Neutrophil (primary cell): ENCODE measurements around the gene TCOF1.

ENCODE experiments used
- H3K27ac ChIP-seq: fragments of 200-600 bp; sonication (generic); 2 replicates; pipeline ENCODE4 v1.5.1; 2016; ENCODE audit warnings: mild to moderate bottlenecking, moderate library complexity
- H3K27me3 ChIP-seq: fragments of 200-600 bp; sonication (generic); 2 replicates; pipeline ENCODE4 v1.6.0; 2016; ENCODE audit warnings: mild to moderate bottlenecking
- H3K36me3 ChIP-seq: fragments of 200-600 bp; sonication (generic); 2 replicates; pipeline ENCODE4 v1.5.1; 2017
- H3K4me1 ChIP-seq, 2 experiments: fragments of 200-600 bp in 1 of 2; sonication (generic) in 1 of 2; 1 replicate in 1 of 2; 2 replicates in 1 of 2; pipeline versions ENCODE4 v1.5.1 to v1.6.1; 2013 to 2016; ENCODE audit warnings: low read depth in 1 of 2, low read length in 1 of 2, mild to moderate bottlenecking in 1 of 2, moderate library complexity in 1 of 2; ENCODE audit not compliant: control insufficient read depth in 1 of 2, insufficient read depth in 1 of 2
- H3K4me3 ChIP-seq, 2 experiments: fragments of 200-600 bp in 1 of 2; sonication (generic) in 1 of 2; 1 replicate in 1 of 2; 2 replicates in 1 of 2; pipeline ENCODE4 v1.5.1; 2013 to 2016; ENCODE audit warnings: low read depth in 1 of 2, low read length in 1 of 2, mild to moderate bottlenecking in 1 of 2, moderate library complexity in 1 of 2
- H3K9me3 ChIP-seq: fragments of 200-600 bp; sonication (generic); 2 replicates; pipeline ENCODE4 v1.5.1; 2016
- CTCF ChIP-seq: fragments of 200-600 bp; sonication (generic); IDR thresholded peaks from 2 replicates; pipeline ENCODE4 v1.5.1; 2016; ENCODE audit warnings: antibody characterized with exemption

The TCOF1 gene

GRCh38 chr5:150376799-150377771, 19.6 kb downstream of the TCOF1 start:
- Histone ChIP-seq H3K4me3 (no peak overlapping the region), H3K36me3 (peaks cover 93% of the 10 kb centered on the region), H3K27ac (no peak overlapping the region), H3K4me1 (no peaks in the 10 kb centered on the region), H3K9me3 (no peaks in the 10 kb centered on the region), H3K27me3 (no peaks in the 10 kb centered on the region)
- TF ChIP-seq CTCF = no peak

- no peaks in the 10 kb centered on the region for H3K9me3 ChIP-seq
- no peak for TF ChIP-seq CTCF
- H3K4me3 ChIP-seq = no peak overlapping the region
- no peak overlapping the region for H3K27ac ChIP-seq
- no peaks in the 10 kb centered on the region for H3K4me1 ChIP-seq
- H3K27me3 ChIP-seq = no peaks in the 10 kb centered on the region
- peaks cover 93% of the 10 kb centered on the region for H3K36me3 ChIP-seq
Measured at GRCh38 chr5:150377964-150378694, 20.6 kb downstream of the TCOF1 start.

GRCh38 chr5:150384701-150385100, 27.2 kb downstream of the TCOF1 start:
- TF ChIP-seq CTCF = no peak
- Histone ChIP-seq H3K36me3 (peaks cover 80% of the 10 kb centered on the region), H3K9me3 (no peaks in the 10 kb centered on the region)

GRCh38 chr5:150386024-150386855, 28.7 kb downstream of the TCOF1 start:
- no peak overlapping the region for H3K4me3 ChIP-seq
- no peak overlapping the region for H3K27ac ChIP-seq
- TF ChIP-seq CTCF = no peak
- H3K36me3 ChIP-seq = peaks cover 78% of the 10 kb centered on the region
- H3K9me3 ChIP-seq = no peaks in the 10 kb centered on the region
- no peaks in the 10 kb centered on the region for H3K27me3 ChIP-seq
- no peaks in the 10 kb centered on the region for H3K4me1 ChIP-seq

More at GRCh38 chr5:150384701-150385100, 27.2 kb downstream of the TCOF1 start:
- no peak overlapping the region for H3K4me3 ChIP-seq
- no peak overlapping the region for H3K27ac ChIP-seq
- H3K4me1 ChIP-seq = no peaks in the 10 kb centered on the region
- no peaks in the 10 kb centered on the region for H3K27me3 ChIP-seq
